CD14-positive monocyte (primary cell): ENCODE measurements around the gene MAML3. TPM values are rescaled to one million over a fixed set of nuclear protein-coding genes. Genes with fewer than 3 reads are reported as not detected.

Source experiments
- DNase-seq, 3 donors: peaks; one replicate each; pipeline ENCODE4 v3.0.0-alpha.2; 2011 to 2022
- H2AFZ ChIP-seq: 2 replicates; pipeline ENCODE4 v1.6.0; 2012; ENCODE audit warnings: mild to moderate bottlenecking, low read depth, low read length, inconsistent platforms; ENCODE audit not compliant: insufficient read depth, poor library complexity, severe bottlenecking
- H3K27ac ChIP-seq, 2 donors: 1 replicate in 1 of 2; 2 replicates in 1 of 2; pipeline ENCODE4 v1.5.1; 2012 to 2013; ENCODE audit warnings: low read length in 2 of 2, control low read depth in 1 of 2, inconsistent platforms in 1 of 2, low read depth in 1 of 2, mild to moderate bottlenecking in 1 of 2
- H3K27me3 ChIP-seq, 2 donors: one replicate each; pipeline versions ENCODE4 v1.6.0 to v1.6.1; 2011 to 2013; ENCODE audit warnings: low read length in 2 of 2; ENCODE audit not compliant: control insufficient read depth in 2 of 2, insufficient read depth in 2 of 2
- H3K36me3 ChIP-seq, 2 donors: replicated peaks in 1 of 2; 1 replicate in 1 of 2; 2 replicates in 1 of 2; pipeline versions ENCODE4 v1.5.1 to v1.6.1; 2012 to 2013; ENCODE audit warnings: low read length in 2 of 2, control low read depth in 1 of 2, inconsistent platforms in 1 of 2, mild to moderate bottlenecking in 1 of 2; ENCODE audit not compliant: insufficient read depth in 2 of 2, control insufficient read depth in 1 of 2
- H3K4me1 ChIP-seq, 2 donors: 1 replicate in 1 of 2; 2 replicates in 1 of 2; pipeline versions ENCODE4 v1.5.1 to v1.6.1; 2012 to 2013; ENCODE audit warnings: low read length in 2 of 2, control low read depth in 1 of 2, inconsistent platforms in 1 of 2, mild to moderate bottlenecking in 1 of 2, moderate library complexity in 1 of 2; ENCODE audit not compliant: insufficient read depth in 2 of 2, control insufficient read depth in 1 of 2
- H3K4me2 ChIP-seq: replicated peaks from 2 replicates; pipeline ENCODE3; 2012; ENCODE audit warnings: low read length, moderate library complexity, mild to moderate bottlenecking; ENCODE audit not compliant: poor library complexity, severe bottlenecking; ENCODE audit errors: extremely low read depth
- H3K4me3 ChIP-seq, 3 experiments: fragments of 200-600 bp in 1 of 3; sonication (generic) in 1 of 3; replicated peaks in 1 of 3; 1 replicate in 2 of 3; 2 replicates in 1 of 3; pipeline ENCODE4 v1.5.1; 2011 to 2013; ENCODE audit warnings: low read length in 3 of 3, mild to moderate bottlenecking in 3 of 3, control low read depth in 2 of 3, low read depth in 2 of 3, inconsistent platforms in 1 of 3, moderate library complexity in 1 of 3
- H3K79me2 ChIP-seq: 2 replicates; pipeline ENCODE4 v1.6.0; 2012; ENCODE audit warnings: mild to moderate bottlenecking, control low read depth, inconsistent platforms, low read length, moderate library complexity; ENCODE audit not compliant: insufficient read depth
- H3K9ac ChIP-seq: 2 replicates; pipeline ENCODE4 v1.6.0; 2017; ENCODE audit warnings: low read length, mild to moderate bottlenecking; ENCODE audit not compliant: insufficient read depth, poor library complexity, severe bottlenecking
- H3K9me3 ChIP-seq, 2 donors: replicated peaks in 1 of 2; 1 replicate in 1 of 2; 2 replicates in 1 of 2; pipeline versions ENCODE4 v1.5.1 to v1.6.1; 2012 to 2013; ENCODE audit warnings: low read length in 2 of 2, control low read depth in 1 of 2; ENCODE audit not compliant: control insufficient read depth in 1 of 2, insufficient read depth in 1 of 2
- H4K20me1 ChIP-seq: 2 replicates; pipeline ENCODE4 v1.6.0; 2012; ENCODE audit warnings: mild to moderate bottlenecking, low read length, control low read depth, moderate library complexity; ENCODE audit not compliant: insufficient read depth
- H3K27ac Mint-ChIP-seq, 7 donors: one replicate each; pipeline ENCODE4 v1.8.0; 2020; ENCODE audit warnings: mild to moderate bottlenecking in 7 of 7, mixed read lengths in 7 of 7, moderate library complexity in 6 of 7, inconsistent platforms in 2 of 7
- H3K27me3 Mint-ChIP-seq, 3 donors: one replicate each; pipeline ENCODE4 v1.8.0; 2021 to 2022; ENCODE audit warnings: low read depth in 3 of 3, mild to moderate bottlenecking in 3 of 3, mixed read lengths in 3 of 3, moderate library complexity in 3 of 3, inconsistent platforms in 1 of 3
- H3K36me3 Mint-ChIP-seq, 2 donors: one replicate each; pipeline ENCODE4 v1.8.0; 2020; ENCODE audit warnings: mixed read lengths in 2 of 2, inconsistent platforms in 1 of 2, mild to moderate bottlenecking in 1 of 2
- H3K4me1 Mint-ChIP-seq: one replicate; pipeline ENCODE4 v1.8.0; 2020; ENCODE audit warnings: mild to moderate bottlenecking, mixed read lengths
- H3K4me3 Mint-ChIP-seq, 2 donors: one replicate each; pipeline ENCODE4 v1.8.0; 2020; ENCODE audit warnings: mild to moderate bottlenecking in 2 of 2, mixed read lengths in 2 of 2, moderate library complexity in 1 of 2
- H3K9me3 Mint-ChIP-seq, 7 donors: one replicate each; pipeline ENCODE4 v1.8.0; 2020 to 2022; ENCODE audit warnings: mixed read lengths in 7 of 7, mild to moderate bottlenecking in 6 of 7, moderate library complexity in 6 of 7, inconsistent platforms in 2 of 7
- WGBS: methylation state at CpG from one replicate; pipeline ENCODE4 v1.1.5; 2013; ENCODE audit warnings: missing lambda C conversion rate; ENCODE audit not compliant: insufficient coverage; 5-methylcytosine and 5-hydroxymethylcytosine counted together
- intact Hi-C, 2 donors: fragments of 100-400 bp; cut with micrococcal nuclease; formaldehyde crosslinking; loops; one replicate each; pipeline versions ENCODE4 v1.15.0 to v1.15.1; 2023
- polyA plus RNA-seq, 3 donors: library from polyadenylated mRNA; depleted of rRNA in 1 of 3; unstranded in 2 of 3; stranded (reverse) in 1 of 3; fragments of 300-500 nt in 2 of 3; fragments of >200 nt in 1 of 3; fragmentation: Illumina TruSeq in 2 of 3; gene quantifications; 1 replicate in 2 of 3; 2 replicates in 1 of 3; pipeline ENCODE4 v1.2.3, GENCODE V29; 2012 to 2021
- TF ChIP-seq, protein P1 (sequence below): fragments of 200-600 bp; IDR thresholded peaks from one replicate; pipeline ENCODE4 v1.8.0; 2022; ENCODE audit warnings: antibody characterized with exemption, mild to moderate bottlenecking

MAML3 gene
- polyA plus RNA-seq, 3 donors: 1.5 to 6.5 (median 2.3) TPM

DNA sequence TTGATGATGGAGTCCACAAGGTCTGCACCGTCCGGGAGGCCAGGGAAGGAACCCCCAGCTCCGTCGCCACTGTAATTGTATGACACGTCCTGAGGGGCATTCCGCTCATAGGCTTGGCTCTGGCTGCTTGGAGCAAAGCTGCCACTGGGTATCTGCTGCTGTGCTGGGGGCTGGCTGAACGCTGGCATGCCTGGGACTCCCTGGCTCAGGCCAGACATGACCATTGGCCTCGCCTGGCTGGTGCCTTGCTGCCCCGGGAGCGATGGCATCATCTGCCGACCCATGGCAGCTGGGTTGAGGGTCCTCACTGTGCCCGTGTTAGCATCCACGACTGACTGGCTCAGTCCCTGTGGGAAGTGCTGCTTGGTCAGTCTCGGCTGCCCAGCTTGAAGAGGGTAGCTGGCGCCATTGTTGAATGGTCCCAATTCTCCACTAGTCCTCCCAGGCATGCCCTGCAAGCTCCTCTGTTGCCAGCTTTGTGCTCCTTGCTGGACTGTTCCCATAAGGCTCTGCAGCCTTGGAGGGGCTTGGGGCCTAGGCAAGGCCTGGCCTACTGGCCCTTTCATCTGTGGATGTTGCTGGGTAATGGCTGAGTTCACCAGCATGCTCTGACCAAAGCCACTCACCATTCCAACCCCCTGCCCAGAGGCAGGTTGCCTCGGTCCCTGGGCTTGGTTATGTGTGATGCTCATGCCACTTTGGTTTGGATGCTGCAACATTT, 434.4 kb downstream of the MAML3 start:
- DNase-seq: no peak
- H3K4me1 ChIP-seq: no peaks in the 10 kb centered on the region
- WGBS: 95% methylated on average over 13 of the region's 16 CpGs

GRCh38 chr4:139718833-139719232, 435.2 kb downstream of the MAML3 start:
- Histone ChIP-seq H3K9ac (no peak overlapping the region), H4K20me1 (peaks cover 7% of the 10 kb centered on the region), H2AFZ (no peak overlapping the region), H3K79me2 (no peaks in the 10 kb centered on the region), H3K36me3 (peaks cover 44 to 90% of the 10 kb centered on the region in 2 donors), H3K27ac (no peak overlapping the region), H3K4me2 (no peak overlapping the region), H3K4me3 (no peak overlapping the region), H3K27me3 (no peaks in the 10 kb centered on the region), H3K9me3 (no peaks in the 10 kb centered on the region), H3K4me1 (no peaks in the 10 kb centered on the region)
- no peaks in the 10 kb centered on the region for H3K4me1 Mint-ChIP-seq
- no peaks in the 10 kb centered on the region for H3K9me3 Mint-ChIP-seq
- no peak overlapping the region for H3K4me3 Mint-ChIP-seq
- 95% methylated on average over 5 of the region's 10 CpGs for WGBS
- H3K27me3 Mint-ChIP-seq: peaks cover 0 to 3% (median 2%) of the 10 kb centered on the region in 3 donors
- intact Hi-C loops: no loop called here
- TF ChIP-seq, protein P1, sequence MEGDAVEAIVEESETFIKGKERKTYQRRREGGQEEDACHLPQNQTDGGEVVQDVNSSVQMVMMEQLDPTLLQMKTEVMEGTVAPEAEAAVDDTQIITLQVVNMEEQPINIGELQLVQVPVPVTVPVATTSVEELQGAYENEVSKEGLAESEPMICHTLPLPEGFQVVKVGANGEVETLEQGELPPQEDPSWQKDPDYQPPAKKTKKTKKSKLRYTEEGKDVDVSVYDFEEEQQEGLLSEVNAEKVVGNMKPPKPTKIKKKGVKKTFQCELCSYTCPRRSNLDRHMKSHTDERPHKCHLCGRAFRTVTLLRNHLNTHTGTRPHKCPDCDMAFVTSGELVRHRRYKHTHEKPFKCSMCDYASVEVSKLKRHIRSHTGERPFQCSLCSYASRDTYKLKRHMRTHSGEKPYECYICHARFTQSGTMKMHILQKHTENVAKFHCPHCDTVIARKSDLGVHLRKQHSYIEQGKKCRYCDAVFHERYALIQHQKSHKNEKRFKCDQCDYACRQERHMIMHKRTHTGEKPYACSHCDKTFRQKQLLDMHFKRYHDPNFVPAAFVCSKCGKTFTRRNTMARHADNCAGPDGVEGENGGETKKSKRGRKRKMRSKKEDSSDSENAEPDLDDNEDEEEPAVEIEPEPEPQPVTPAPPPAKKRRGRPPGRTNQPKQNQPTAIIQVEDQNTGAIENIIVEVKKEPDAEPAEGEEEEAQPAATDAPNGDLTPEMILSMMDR: no peak
- no peak for DNase-seq
- H3K27ac Mint-ChIP-seq: no peak overlapping the region
- peaks cover 59 to 70% of the 10 kb centered on the region in 2 donors for H3K36me3 Mint-ChIP-seq

More for the DNA sequence above, 434.4 kb downstream of the MAML3 start:
- Histone ChIP-seq H3K4me3 (no peak overlapping the region), H4K20me1 (peaks cover 7% of the 10 kb centered on the region), H3K4me2 (no peak overlapping the region), H3K9ac (no peak overlapping the region), H3K79me2 (no peaks in the 10 kb centered on the region), H3K27me3 (no peaks in the 10 kb centered on the region), H3K9me3 (no peaks in the 10 kb centered on the region), H3K27ac (no peak overlapping the region), H2AFZ (no peak overlapping the region), H3K36me3 (peaks cover 46 to 88% of the 10 kb centered on the region in 2 donors)
- Mint-ChIP-seq H3K27me3 (peaks cover 0 to 2% (median 2%) of the 10 kb centered on the region in 3 donors), H3K4me1 (no peaks in the 10 kb centered on the region), H3K27ac (peak overlapping the region in 2 of 7 donors; percentile 40 to 56), H3K36me3 (peaks cover 55 to 71% of the 10 kb centered on the region in 2 donors), H3K4me3 (no peak overlapping the region), H3K9me3 (no peaks in the 10 kb centered on the region)
- intact Hi-C loops: no loop called here
- TF ChIP-seq, protein P1: no peak
